OCI-LY7 (cell line): ENCODE data around the gene SLC30A1. TPM values are rescaled to one million over a fixed set of nuclear protein-coding genes. Genes with fewer than 3 reads are reported as not detected.

ENCODE experiments used
- BruUV-seq: library from RNA; stranded (reverse); fragments of 400-500 nt; replicated peaks from 2 replicates; lab custom pipeline; 2021; lab: Mats Ljungman, UMichigan
- CTCF ChIA-PET: fragments of 300-600 bp; sonication (Branson Sonifier 250); formaldehyde crosslinking; loops from one replicate; lab custom pipeline; 2022; ENCODE audit warnings: antibody characterized with exemption; ENCODE audit not compliant: unreplicated experiment; lab: Charles Lee
- POLR2A ChIA-PET: fragments of 300-600 bp; sonication (Branson Sonifier 250); formaldehyde crosslinking; loops from one replicate; lab custom pipeline; 2022; ENCODE audit warnings: antibody characterized with exemption; lab: Charles Lee
- DNase-seq: peaks from one replicate; pipeline ENCODE4 v3.0.0-alpha.2; 2015; ENCODE audit warnings: low spot score
- H2AFZ ChIP-seq: fragments of 200-600 bp; sonication (generic), shearing (Covaris generic); 2 replicates; pipeline ENCODE4 v1.6.1; 2014; ENCODE audit warnings: mild to moderate bottlenecking, antibody characterized with exemption, low read length, moderate library complexity
- H3K27ac ChIP-seq: fragments of 200-600 bp; sonication (generic); 2 replicates; pipeline ENCODE4 v1.5.1; 2014; ENCODE audit warnings: mixed run types, low read depth, mild to moderate bottlenecking, moderate library complexity, low read length, inconsistent platforms; ENCODE audit not compliant: poor library complexity, severe bottlenecking
- H3K36me3 ChIP-seq: fragments of 200-600 bp; sonication (generic); 2 replicates; pipeline ENCODE4 v1.6.1; 2014; ENCODE audit warnings: mild to moderate bottlenecking, antibody characterized with exemption, low read length, moderate library complexity, mixed read lengths; ENCODE audit not compliant: insufficient read depth
- H3K4me1 ChIP-seq: fragments of 200-600 bp; sonication (generic); 2 replicates; pipeline ENCODE4 v1.5.1; 2014; ENCODE audit warnings: mild to moderate bottlenecking, low read length; ENCODE audit not compliant: insufficient read depth, poor library complexity, severe bottlenecking
- H3K4me2 ChIP-seq: fragments of 200-600 bp; sonication (generic); 2 replicates; pipeline ENCODE4 v1.6.1; 2014; ENCODE audit warnings: mild to moderate bottlenecking, low read length
- H3K4me3 ChIP-seq: fragments of 200-600 bp; sonication (generic); 2 replicates; pipeline ENCODE4 v1.5.1; 2014; ENCODE audit warnings: mild to moderate bottlenecking, low read depth, low read length; ENCODE audit not compliant: poor library complexity, severe bottlenecking
- H3K79me2 ChIP-seq: fragments of 200-600 bp; sonication (generic); 2 replicates; pipeline ENCODE4 v1.6.1; 2016; ENCODE audit warnings: low read depth, mild to moderate bottlenecking, low read length, moderate library complexity, mixed read lengths; ENCODE audit not compliant: insufficient read depth
- H3K9me2 ChIP-seq: fragments of 200-600 bp; sonication (generic); 2 replicates; pipeline ENCODE4 v1.6.1; 2016; ENCODE audit warnings: mild to moderate bottlenecking, low read length, mixed read lengths; ENCODE audit not compliant: insufficient read depth
- H3K9me3 ChIP-seq: fragments of 200-600 bp; sonication (generic); 2 replicates; pipeline ENCODE4 v1.6.1; 2014; ENCODE audit warnings: mild to moderate bottlenecking, mixed run types, low read length, mixed read lengths
- H4K20me1 ChIP-seq: fragments of 200-600 bp; sonication (generic); 2 replicates; pipeline ENCODE4 v1.6.1; 2014; ENCODE audit warnings: mild to moderate bottlenecking, antibody characterized with exemption, low read length, moderate library complexity, mixed read lengths; ENCODE audit not compliant: insufficient read depth
- EZH2phosphoT487 ChIP-seq: fragments of 200-600 bp; sonication (generic); IDR thresholded peaks from 2 replicates; pipeline ENCODE4 v1.6.1; 2018; ENCODE audit warnings: low read depth, borderline replicate concordance, mild to moderate bottlenecking, mixed run types, antibody characterized with exemption, low read length, moderate library complexity, mixed read lengths
- intact Hi-C: fragments of 100-400 bp; cut with micrococcal nuclease; formaldehyde crosslinking; loops from one replicate; pipeline ENCODE4 v1.10.0; 2022; ENCODE audit not compliant: unreplicated experiment
- total RNA-seq, 2 experiments: library from RNA; depleted of rRNA in 1 of 2; stranded (reverse); fragments of >200 nt in 1 of 2; shearing (Covaris generic) in 1 of 2; gene quantifications; 2 replicates each; pipeline ENCODE4 v1.2.3, GENCODE V29; 2014 to 2022
- TF ChIP-seq, protein P1 (sequence below): fragments of 200-600 bp; sonication (generic); conservative IDR thresholded peaks from 2 replicates; pipeline ENCODE4 v1.5.1; 2014; ENCODE audit warnings: mild to moderate bottlenecking, antibody characterized with exemption, low read length, moderate library complexity, mixed read lengths

The SLC30A1 gene
- total RNA-seq, 2 experiments from 2014 or later: 6.1 to 7.9 TPM

DNA sequence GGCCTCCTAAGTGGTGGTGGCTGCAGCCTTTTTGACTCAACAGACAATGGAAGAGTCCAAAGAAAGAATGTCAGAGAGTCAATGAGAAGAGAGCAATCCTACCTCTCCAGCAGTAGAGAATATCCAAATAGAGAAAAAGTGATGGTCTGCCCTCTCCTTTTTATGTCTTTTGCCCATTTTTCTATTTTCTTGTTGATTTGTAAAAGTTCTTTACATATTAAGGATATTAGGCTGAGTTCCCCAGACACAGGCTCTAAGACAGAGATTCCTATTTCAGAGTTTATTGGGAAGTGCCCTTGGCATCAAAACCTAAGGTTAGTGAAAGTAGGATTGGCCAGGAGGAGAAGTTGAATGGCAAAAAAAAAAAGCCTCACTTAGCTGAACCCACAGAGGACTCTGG, 20.3 kb upstream of the SLC30A1 start:
- no peak for TF ChIP-seq EZH2phosphoT487
- TF ChIP-seq, protein P1, sequence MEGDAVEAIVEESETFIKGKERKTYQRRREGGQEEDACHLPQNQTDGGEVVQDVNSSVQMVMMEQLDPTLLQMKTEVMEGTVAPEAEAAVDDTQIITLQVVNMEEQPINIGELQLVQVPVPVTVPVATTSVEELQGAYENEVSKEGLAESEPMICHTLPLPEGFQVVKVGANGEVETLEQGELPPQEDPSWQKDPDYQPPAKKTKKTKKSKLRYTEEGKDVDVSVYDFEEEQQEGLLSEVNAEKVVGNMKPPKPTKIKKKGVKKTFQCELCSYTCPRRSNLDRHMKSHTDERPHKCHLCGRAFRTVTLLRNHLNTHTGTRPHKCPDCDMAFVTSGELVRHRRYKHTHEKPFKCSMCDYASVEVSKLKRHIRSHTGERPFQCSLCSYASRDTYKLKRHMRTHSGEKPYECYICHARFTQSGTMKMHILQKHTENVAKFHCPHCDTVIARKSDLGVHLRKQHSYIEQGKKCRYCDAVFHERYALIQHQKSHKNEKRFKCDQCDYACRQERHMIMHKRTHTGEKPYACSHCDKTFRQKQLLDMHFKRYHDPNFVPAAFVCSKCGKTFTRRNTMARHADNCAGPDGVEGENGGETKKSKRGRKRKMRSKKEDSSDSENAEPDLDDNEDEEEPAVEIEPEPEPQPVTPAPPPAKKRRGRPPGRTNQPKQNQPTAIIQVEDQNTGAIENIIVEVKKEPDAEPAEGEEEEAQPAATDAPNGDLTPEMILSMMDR: no peak
- Histone ChIP-seq H3K4me1 (no peaks in the 10 kb centered on the region), H3K27ac (no peak overlapping the region), H3K9me3 (no peaks in the 10 kb centered on the region), H4K20me1 (no peaks in the 10 kb centered on the region), H3K4me3 (no peak overlapping the region), H3K79me2 (no peaks in the 10 kb centered on the region), H3K4me2 (no peak overlapping the region), H2AFZ (no peak overlapping the region), H3K9me2 (no peaks in the 10 kb centered on the region), H3K36me3 (no peaks in the 10 kb centered on the region)
- POLR2A ChIA-PET: no interaction called here
- CTCF ChIA-PET: interaction anchor here (0.6 kb wide), 1 partner anchor 251 kb away, joined by 3 read pairs; no protein-coding TSS in a partner anchor
- no TSS peak for BruUV-seq
- intact Hi-C loops: no loop called here
- DNase-seq: no peak

DNA sequence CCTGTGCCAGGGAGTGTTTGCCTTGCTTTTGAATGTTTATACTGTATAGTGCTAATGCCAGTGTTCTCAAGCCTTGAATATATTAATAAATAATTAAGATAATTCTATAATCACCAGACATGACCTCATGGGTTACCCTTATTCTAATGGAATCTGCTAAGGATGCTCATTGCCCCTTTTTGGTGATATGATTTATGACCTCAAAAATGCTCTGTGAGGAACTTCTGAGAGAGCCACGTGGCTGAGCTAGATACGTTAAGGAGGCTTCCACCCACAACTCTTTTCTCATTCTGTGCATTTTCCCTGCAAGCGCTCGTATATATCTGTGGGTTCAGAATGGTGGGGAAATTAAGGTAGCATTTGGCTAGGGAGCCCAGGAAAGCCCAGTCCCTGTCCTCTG, 19.6 kb upstream of the SLC30A1 start:
- H3K27ac ChIP-seq: no peak overlapping the region
- ChIA-PET CTCF (no interaction called here), POLR2A (no interaction called here)
- TF ChIP-seq, protein P1: no peak
- TF ChIP-seq EZH2phosphoT487: no peak
- no peaks in the 10 kb centered on the region for H3K79me2 ChIP-seq
- intact Hi-C loops: no loop called here
- no peak overlapping the region for H3K4me3 ChIP-seq
- BruUV-seq: no TSS peak
- DNase-seq: no peak
- no peaks in the 10 kb centered on the region for H3K9me2 ChIP-seq
- no peak overlapping the region for H3K4me2 ChIP-seq
- H3K36me3 ChIP-seq: no peaks in the 10 kb centered on the region
- no peaks in the 10 kb centered on the region for H4K20me1 ChIP-seq
- no peaks in the 10 kb centered on the region for H3K9me3 ChIP-seq
- H3K4me1 ChIP-seq: no peaks in the 10 kb centered on the region
- H2AFZ ChIP-seq: no peak overlapping the region

DNA sequence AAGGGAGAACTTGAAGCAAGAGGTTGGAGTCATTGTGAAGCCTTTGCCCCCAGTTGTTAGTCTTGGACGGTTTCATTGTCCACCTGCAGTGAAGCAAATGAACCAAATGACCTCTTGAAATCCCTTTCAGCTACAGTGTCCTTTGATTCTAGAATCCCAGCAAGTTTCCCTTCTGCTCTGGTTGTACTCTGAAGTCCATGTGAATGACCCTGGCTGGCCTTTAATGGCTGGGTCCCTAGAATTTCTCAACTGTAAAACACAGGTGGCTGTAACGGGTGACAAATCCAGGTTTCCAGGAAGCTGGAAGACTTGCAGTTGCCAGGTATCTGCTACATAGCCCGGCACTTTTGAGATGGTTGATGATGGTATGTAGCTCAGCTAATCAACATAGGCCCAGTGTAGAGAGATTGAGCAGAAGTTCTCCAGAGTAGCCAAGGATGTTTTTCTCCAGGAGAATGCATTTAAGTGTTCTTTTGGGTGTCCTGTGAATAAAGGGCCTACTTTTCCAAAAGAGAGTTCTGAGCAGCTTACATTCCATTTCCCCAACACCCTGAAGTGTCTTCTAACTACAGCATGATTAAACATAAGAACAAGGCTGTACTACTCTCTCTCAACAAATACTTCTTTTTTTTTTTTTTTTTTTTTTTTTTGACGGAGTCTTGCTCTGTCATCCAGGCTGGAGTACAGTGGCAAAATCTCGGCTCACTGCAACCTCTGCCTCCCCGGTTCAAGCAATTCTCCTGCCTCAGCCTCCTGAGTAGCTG, 17.6 kb upstream of the SLC30A1 start:
- no peak overlapping the region for H3K4me2 ChIP-seq
- CTCF ChIA-PET: interaction anchor here (0.8 kb wide), 1 partner anchor 12 kb away, joined by 3 read pairs; no protein-coding TSS in a partner anchor

More for the DNA sequence above, 17.6 kb upstream of the SLC30A1 start:
- POLR2A ChIA-PET: interaction anchor here (0.5 to 1.1 kb wide), 2 partner anchors 12 to 18 kb away, joined by 3 read pairs; no protein-coding TSS in a partner anchor
- intact Hi-C loops: no loop called here
- BruUV-seq: no TSS peak
- Histone ChIP-seq H3K9me3 (no peaks in the 10 kb centered on the region), H3K4me3 (no peak overlapping the region), H3K4me1 (no peaks in the 10 kb centered on the region), H3K36me3 (no peaks in the 10 kb centered on the region), H4K20me1 (no peaks in the 10 kb centered on the region), H3K27ac (no peak overlapping the region), H2AFZ (no peak overlapping the region), H3K79me2 (no peaks in the 10 kb centered on the region), H3K9me2 (no peaks in the 10 kb centered on the region)
- DNase-seq: no peak
- no peak for TF ChIP-seq EZH2phosphoT487
- TF ChIP-seq, protein P1: no peak
